ENCODE data around the gene RAPGEF4.
"Not testable (repeated sequence)": the region's sequence is repeated elsewhere in the genome, so short reads cannot be mapped to it uniquely, and the experiment has no call there.

RAPGEF4 gene

DNA sequence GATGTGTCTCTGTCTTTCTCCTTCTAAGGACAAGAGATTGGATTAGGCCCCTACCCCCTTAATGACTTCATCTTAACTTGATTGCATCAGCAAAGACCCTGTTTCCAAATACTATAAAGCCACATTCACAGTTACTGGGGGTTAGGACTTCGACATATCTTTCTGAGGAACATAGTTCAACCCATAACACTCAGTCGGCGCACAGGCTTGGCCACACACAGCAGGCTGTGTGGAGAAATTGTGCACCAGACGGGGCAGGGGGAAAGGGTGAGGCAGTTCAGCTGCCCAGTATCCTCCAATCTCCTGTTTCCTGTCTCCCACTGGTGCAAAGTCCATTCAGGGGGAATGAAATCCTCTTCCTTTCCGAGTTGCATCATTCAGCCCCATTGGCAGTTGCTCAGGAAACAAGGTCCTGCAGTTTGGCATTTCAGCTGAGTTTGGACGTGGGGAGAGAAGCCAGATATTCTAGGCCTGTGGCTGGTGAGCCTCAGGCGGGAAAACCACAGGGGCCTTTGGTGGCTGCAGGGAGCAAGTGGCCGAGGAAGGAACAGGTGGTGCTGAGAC, 9.4 kb upstream of the RAPGEF4 start:
- no peak for DNase-seq

DNA sequence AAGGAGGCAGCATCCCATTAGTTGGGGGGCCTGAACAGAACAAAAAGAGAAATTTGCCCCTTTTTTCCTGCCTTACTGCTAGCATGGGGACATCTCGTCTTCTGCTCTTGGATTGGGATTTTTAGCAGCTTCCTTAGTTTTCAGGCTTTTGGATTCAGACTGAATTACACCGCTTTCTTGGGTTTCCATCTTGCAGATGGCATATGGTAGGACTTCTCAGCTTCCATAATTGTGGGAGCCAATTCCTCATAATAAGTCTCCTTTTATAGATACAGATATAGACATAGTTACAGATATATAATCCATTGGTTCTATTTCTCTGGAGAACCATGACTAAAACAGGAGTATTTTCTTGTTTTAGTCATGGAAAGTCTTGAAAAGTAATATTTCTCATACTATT, 5.2 kb upstream of the RAPGEF4 start:
- no peak for DNase-seq

- DNase-seq, result no peak
Measured at GRCh38 chr2:172734711-172735581, 699 bp upstream of the RAPGEF4 start.

DNA sequence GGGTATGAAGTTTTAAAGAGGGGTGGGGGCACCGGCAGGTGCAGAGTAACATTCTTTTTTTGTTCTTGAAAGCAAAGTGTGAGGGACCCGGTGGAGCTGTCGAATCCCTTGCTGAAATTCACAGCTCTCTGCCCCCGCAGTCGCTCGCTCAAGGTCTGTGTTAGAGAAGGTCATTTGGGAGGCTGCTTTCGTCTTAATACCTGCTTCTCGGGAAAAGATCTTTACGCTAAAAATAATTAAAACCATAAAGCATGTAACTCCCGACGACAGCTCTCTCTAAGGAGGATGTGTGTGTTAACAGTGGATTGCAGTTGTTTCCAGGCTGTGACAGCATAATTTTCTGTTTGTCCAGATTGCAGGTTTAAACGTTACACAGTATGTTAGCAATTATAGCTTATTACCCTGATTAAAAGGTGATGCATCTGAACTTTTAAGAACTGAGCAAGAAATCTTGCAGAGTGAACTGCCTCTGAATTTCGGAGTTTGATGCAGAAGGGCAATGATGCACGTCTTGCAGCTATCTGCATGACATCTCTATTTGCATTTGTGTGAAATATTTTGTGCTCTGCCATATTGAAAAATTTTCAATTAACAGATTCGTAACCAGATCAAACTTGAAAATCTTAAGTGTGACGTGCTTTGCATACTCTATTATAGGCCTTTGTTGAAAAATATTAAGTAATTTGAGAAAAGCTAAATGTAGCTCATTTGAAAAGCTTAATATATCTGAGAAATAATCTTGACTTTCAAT, 954 bp downstream of the RAPGEF4 start:
- DNase-seq, result no peak

DNA sequence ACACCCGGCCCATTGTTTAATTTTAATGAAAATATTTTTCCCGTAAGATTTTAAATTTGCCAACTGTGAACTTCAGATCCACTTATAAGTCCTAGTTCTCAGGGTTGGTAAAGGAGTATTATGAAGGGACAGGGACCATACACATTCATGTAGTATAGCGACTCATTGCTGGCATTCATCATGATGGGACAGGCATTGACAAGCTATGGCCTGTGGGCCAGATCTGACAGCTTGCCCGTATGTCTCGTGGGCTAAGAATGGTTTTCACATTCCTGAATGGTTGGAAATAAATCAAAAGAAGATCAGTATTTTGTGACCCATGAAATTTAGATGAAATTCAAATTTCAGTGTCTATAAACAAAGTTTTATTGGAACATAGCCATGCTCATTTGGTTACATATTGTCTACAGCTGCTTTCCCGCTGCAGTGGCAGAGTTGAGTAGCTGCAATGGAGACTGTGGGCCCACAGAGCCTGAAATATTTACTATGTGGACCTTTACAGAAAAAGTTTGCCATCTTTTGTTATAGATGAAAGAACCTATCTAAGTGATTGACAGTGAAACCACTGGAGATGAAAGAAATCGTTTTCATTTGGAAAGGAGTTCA, 4.1 kb downstream of the RAPGEF4 start:
- no peak for DNase-seq

DNA sequence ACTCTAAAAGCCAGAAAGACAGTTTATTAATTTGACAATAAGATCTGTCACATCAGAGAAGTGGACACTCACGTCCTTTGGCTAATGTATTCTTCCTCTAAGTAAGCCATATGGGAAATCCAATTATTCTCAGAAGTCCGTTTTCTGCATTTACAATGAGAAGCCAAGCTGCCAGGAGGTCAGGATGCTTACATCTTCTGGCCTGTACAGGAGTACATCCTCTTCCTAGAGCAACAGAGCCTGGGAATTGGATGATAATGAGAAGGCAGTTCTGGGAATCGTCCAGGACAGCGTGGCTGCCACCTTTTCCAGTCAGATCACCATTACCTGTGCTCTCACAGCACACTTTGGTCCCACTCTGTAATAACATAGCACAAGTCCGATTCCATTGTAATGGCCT, 5.2 kb downstream of the RAPGEF4 start:
- no peak for DNase-seq

- peak; percentile 78 for DNase-seq
Measured at GRCh38 chr2:172742931-172743540, 7.4 kb downstream of the RAPGEF4 start.

GRCh38 chr2:172743898-172744297, 8.3 kb downstream of the RAPGEF4 start:
- no peak for DNase-seq

DNA sequence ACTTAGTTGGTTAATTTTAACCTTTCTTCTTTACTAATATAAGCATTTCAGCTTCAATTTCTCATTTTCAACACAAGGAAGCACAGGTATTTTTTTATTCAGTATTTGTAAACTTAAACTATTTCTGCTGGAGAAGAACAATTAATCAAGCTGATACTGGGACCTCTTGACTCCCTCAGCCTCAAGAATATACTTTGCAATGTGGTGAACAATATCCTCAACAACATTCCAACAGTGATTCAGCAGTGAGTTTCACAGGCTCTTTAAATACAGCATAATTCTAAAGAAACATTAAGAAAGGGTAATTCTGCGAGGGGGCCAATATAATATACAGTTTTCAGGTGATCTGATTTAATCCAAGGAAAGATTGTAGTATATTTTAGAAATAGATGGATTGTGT, 10.0 kb downstream of the RAPGEF4 start:
- no peak for DNase-seq

GRCh38 chr2:172748543-172748942, 12.9 kb downstream of the RAPGEF4 start:
- DNase-seq, result not testable (repeated sequence)

DNA sequence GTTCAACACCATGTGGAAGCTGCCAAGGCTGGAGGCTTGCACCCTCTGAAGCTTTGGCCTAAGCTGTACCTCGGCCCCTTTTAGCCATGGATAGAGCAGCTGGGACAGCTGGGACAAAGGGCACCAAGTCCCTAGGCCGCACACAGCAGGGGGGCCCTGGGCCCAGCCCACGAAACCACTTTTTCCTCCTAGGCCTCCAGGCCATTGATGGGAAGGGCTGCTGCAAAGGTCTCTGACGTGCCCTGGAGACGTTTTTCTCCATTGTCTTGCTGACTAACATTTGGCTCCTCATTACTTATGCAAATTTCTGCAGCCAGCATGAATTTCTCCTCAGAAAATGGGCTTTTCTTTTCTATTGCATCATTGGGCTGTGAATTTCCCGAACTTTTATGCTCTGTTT, 13.7 kb downstream of the RAPGEF4 start:
- no peak for DNase-seq

- no peak for DNase-seq
Measured at GRCh38 chr2:172751564-172751963, 15.9 kb downstream of the RAPGEF4 start.

DNA sequence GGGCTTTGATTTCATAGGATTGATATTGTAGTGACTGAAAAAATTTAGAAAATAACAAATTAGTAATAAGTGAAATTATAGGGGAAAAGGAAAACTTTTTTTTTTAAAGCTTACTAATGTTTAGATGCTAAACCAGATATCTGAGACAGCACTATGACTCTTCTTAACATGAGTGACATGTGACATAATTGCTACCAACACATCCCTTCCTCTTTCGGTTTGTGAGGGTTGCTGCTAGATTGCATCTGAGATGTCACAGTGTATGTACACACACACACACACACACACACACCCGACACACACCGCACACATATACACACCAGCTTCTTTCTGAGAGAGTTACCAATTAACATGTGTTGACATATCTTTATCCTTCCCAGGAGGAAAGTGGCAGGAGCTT, 18.0 kb downstream of the RAPGEF4 start:
- DNase-seq, result no peak

GRCh38 chr2:172759441-172759840, 23.8 kb downstream of the RAPGEF4 start:
- no peak for DNase-seq

- DNase-seq, result no peak
Measured at GRCh38 chr2:172761306-172761705, 25.7 kb downstream of the RAPGEF4 start.

DNA sequence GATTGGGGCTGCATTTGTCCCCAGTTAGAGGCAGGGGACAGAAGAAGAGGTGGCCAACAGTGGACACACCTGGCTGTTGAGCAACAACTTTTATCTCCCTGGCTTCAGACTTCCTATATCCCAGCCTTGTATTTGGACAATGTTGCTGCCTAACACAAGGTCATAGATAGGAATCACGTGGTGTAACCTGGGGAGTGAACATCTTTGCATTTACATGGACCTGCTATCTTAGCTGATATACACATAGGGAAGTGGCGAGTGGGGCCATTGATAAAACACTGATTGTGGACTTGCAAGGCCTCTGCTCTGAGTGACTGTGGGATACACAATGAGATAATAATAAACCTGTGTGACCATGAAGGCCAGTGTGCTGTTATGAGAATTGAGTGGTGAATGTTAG, 26.9 kb downstream of the RAPGEF4 start:
- no peak for DNase-seq

- DNase-seq, result no peak
Measured at GRCh38 chr2:172763079-172763478, 27.4 kb downstream of the RAPGEF4 start.

DNA sequence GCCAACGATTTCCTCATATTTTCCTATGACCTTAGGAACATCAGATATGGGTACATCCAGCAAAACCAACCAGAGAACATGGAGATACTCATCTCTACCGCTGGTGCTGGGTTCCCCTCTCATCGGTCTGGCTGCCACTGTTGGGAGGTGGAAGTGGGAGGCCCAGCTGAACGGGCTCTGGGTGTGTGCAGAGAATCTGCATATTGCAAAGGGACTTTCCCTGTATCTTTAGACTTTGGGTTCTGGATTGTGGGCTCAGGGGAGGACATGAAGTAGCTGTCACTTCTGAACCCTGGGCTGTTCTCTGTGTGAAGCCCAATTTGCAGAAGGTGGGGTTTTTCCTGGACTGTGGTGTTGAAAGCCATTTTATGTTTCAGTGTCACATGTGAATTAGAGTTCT, 30.0 kb downstream of the RAPGEF4 start:
- DNase-seq, result no peak

GRCh38 chr2:172768401-172768800, 32.8 kb downstream of the RAPGEF4 start:
- DNase-seq, result no peak

DNA sequence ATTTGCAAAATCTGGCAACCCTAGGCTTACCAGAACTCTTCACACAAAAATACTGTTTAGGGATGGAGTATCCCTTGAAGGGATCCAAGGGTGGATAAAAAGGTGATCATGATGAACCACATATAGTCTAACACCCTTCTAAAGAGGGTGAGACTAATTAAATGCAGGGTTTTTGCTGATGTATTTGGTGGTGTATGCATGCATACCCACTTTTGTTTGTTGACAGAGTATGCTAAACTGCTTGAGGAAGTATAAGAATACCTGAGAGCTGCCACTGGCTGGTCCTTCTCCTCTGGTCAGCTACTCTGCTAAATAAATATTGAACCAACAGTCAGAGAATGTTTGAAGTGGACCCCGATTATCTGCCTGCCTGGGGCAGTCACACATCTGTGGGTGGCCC, 34.2 kb downstream of the RAPGEF4 start:
- DNase-seq, result no peak

- DNase-seq, result no peak
Measured at GRCh38 chr2:172770887-172771286, 35.2 kb downstream of the RAPGEF4 start.

GRCh38 chr2:172772633-172773032, 37.0 kb downstream of the RAPGEF4 start:
- DNase-seq, result no peak

DNA sequence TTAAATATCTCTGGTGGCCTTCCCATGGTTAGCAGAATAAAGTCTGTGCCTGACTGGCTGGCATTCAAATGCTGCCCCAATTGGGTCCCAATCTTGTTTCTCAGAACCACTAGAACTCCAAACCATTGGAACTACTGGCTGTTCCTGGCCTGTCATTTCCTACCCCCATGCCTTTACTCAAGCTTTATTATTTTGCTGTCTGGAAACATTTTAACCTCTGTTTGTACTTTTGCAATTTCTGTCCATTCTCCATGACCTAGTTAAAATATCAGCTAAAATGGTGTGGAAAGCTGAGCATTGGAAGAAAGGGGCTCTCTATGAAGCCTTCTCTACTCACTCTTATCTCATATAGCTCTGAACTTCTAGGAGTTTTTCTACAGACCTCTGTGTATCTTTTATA, 38.7 kb downstream of the RAPGEF4 start:
- DNase-seq, result no peak
